ENCODE results near the gene ZFP91.

ZFP91 gene

GRCh38 chr11:58647866-58648265, 69.0 kb downstream of the ZFP91 start:
- Histone ChIP-seq H3K4me3 (ENCODE audit: low read depth, low read length) (no peak overlapping the region), H3K23ac (ENCODE audit: low read length) (no peak overlapping the region), H2BK12ac (ENCODE audit: low read length) (no peak overlapping the region), H3K18ac (ENCODE audit: low read length) (no peak overlapping the region), H3K79me1 (ENCODE audit: low read length) (no peaks in the 10 kb centered on the region), H3K27ac (ENCODE audit: low read depth, low read length) (no peak overlapping the region), H3K79me2 (ENCODE audit: control insufficient read depth, insufficient read depth, low read length, poor library complexity) (no peaks in the 10 kb centered on the region), H3K4me2 (ENCODE audit: low read length) (no peak overlapping the region), H2BK5ac (ENCODE audit: low read depth, low read length, poor library complexity) (no peak overlapping the region), H3K27me3 (ENCODE audit: insufficient read depth, low read length) (no peaks in the 10 kb centered on the region), H3K9ac (ENCODE audit: low read length) (no peak overlapping the region), H2BK120ac (ENCODE audit: insufficient read depth, low read length, poor library complexity) (no peak overlapping the region), H3K9me3 (ENCODE audit: insufficient read depth, low read depth, low read length) (peaks cover 6% of the 10 kb centered on the region), H3K4ac (ENCODE audit: low read depth, low read length) (no peak overlapping the region), H2AFZ (ENCODE audit: insufficient read depth, low read length, poor library complexity) (no peak overlapping the region), H3K36me3 (ENCODE audit: control insufficient read depth in 1 of 2, insufficient read depth in 2 of 2, low read length in 2 of 2) (no peaks in the 10 kb centered on the region), H4K8ac (ENCODE audit: low read depth, low read length) (no peak overlapping the region), H4K91ac (ENCODE audit: low read depth, low read length) (no peak overlapping the region), H2AK5ac (ENCODE audit: low read length) (no peak overlapping the region), H3K4me1 (ENCODE audit: control insufficient read depth in 1 of 2, insufficient read depth in 2 of 2, low read length in 2 of 2) (peaks cover 0 to 3% of the 10 kb centered on the region in 2 experiments), H3K14ac (ENCODE audit: low read length) (no peak overlapping the region), H4K12ac (ENCODE audit: low read depth, low read length) (no peak overlapping the region)
- DNase-seq = no peak
- WGBS (ENCODE audit: extremely low coverage, insufficient coverage, insufficient read length) = no CpG with 5 or more reads among the region's 1 CpG

GRCh38 chr11:58649623-58650022, 70.8 kb downstream of the ZFP91 start:
- no peaks in the 10 kb centered on the region for H3K27me3 ChIP-seq (ENCODE audit: insufficient read depth, low read length)
- H3K79me1 ChIP-seq (ENCODE audit: low read length) = peaks cover 2% of the 10 kb centered on the region
- H3K36me3 ChIP-seq (ENCODE audit: control insufficient read depth in 1 of 2, insufficient read depth in 2 of 2, low read length in 2 of 2) = no peaks in the 10 kb centered on the region
- H3K4ac ChIP-seq (ENCODE audit: low read depth, low read length) = no peak overlapping the region
- H3K27ac ChIP-seq (ENCODE audit: low read depth, low read length) = no peak overlapping the region
- H3K18ac ChIP-seq (ENCODE audit: low read length) = no peak overlapping the region
- no peak overlapping the region for H4K12ac ChIP-seq (ENCODE audit: low read depth, low read length)
- H3K14ac ChIP-seq (ENCODE audit: low read length) = no peak overlapping the region
- H3K4me1 ChIP-seq (ENCODE audit: control insufficient read depth in 1 of 2, insufficient read depth in 2 of 2, low read length in 2 of 2) = peaks cover 0 to 3% of the 10 kb centered on the region in 2 experiments
- H3K4me2 ChIP-seq (ENCODE audit: low read length) = no peak overlapping the region
- H3K9ac ChIP-seq (ENCODE audit: low read length) = no peak overlapping the region
- H2AFZ ChIP-seq (ENCODE audit: insufficient read depth, low read length, poor library complexity) = no peak overlapping the region
- H3K9me3 ChIP-seq (ENCODE audit: insufficient read depth, low read depth, low read length) = peaks cover 6% of the 10 kb centered on the region
- H2AK5ac ChIP-seq (ENCODE audit: low read length) = no peak overlapping the region
- H4K91ac ChIP-seq (ENCODE audit: low read depth, low read length) = no peak overlapping the region
- H2BK120ac ChIP-seq (ENCODE audit: insufficient read depth, low read length, poor library complexity) = no peak overlapping the region
- H2BK12ac ChIP-seq (ENCODE audit: low read length) = no peak overlapping the region
- H4K8ac ChIP-seq (ENCODE audit: low read depth, low read length) = no peak overlapping the region
- H3K79me2 ChIP-seq (ENCODE audit: control insufficient read depth, insufficient read depth, low read length, poor library complexity) = no peaks in the 10 kb centered on the region
- H2BK5ac ChIP-seq (ENCODE audit: low read depth, low read length, poor library complexity) = no peak overlapping the region
- no peak for DNase-seq
- no peak overlapping the region for H3K4me3 ChIP-seq (ENCODE audit: low read depth, low read length)
- H3K23ac ChIP-seq (ENCODE audit: low read length) = no peak overlapping the region

GRCh38 chr11:58650496-58650895, 71.6 kb downstream of the ZFP91 start:
- Histone ChIP-seq H2BK12ac (ENCODE audit: low read length) (no peak overlapping the region), H3K79me2 (ENCODE audit: control insufficient read depth, insufficient read depth, low read length, poor library complexity) (no peaks in the 10 kb centered on the region), H3K4me1 (ENCODE audit: control insufficient read depth in 1 of 2, insufficient read depth in 2 of 2, low read length in 2 of 2) (peaks cover 0 to 3% of the 10 kb centered on the region in 2 experiments), H3K9me3 (ENCODE audit: insufficient read depth, low read depth, low read length) (peaks cover 3% of the 10 kb centered on the region), H2AFZ (ENCODE audit: insufficient read depth, low read length, poor library complexity) (no peak overlapping the region), H3K23ac (ENCODE audit: low read length) (no peak overlapping the region), H3K4ac (ENCODE audit: low read depth, low read length) (no peak overlapping the region), H3K4me2 (ENCODE audit: low read length) (no peak overlapping the region), H4K12ac (ENCODE audit: low read depth, low read length) (no peak overlapping the region), H3K27ac (ENCODE audit: low read depth, low read length) (no peak overlapping the region), H2AK5ac (ENCODE audit: low read length) (no peak overlapping the region), H3K14ac (ENCODE audit: low read length) (no peak overlapping the region), H3K4me3 (ENCODE audit: low read depth, low read length) (no peak overlapping the region), H2BK120ac (ENCODE audit: insufficient read depth, low read length, poor library complexity) (no peak overlapping the region), H3K79me1 (ENCODE audit: low read length) (peaks cover 2% of the 10 kb centered on the region), H3K36me3 (ENCODE audit: control insufficient read depth in 1 of 2, insufficient read depth in 2 of 2, low read length in 2 of 2) (no peaks in the 10 kb centered on the region), H2BK5ac (ENCODE audit: low read depth, low read length, poor library complexity) (no peak overlapping the region), H4K91ac (ENCODE audit: low read depth, low read length) (no peak overlapping the region), H4K8ac (ENCODE audit: low read depth, low read length) (no peak overlapping the region), H3K27me3 (ENCODE audit: insufficient read depth, low read length) (no peaks in the 10 kb centered on the region), H3K9ac (ENCODE audit: low read length) (no peak overlapping the region), H3K18ac (ENCODE audit: low read length) (no peak overlapping the region)
- no CpG with 5 or more reads among the region's 1 CpG for WGBS (ENCODE audit: extremely low coverage, insufficient coverage, insufficient read length)
- DNase-seq = no peak

GRCh38 chr11:58652726-58653280, 73.9 kb downstream of the ZFP91 start:
- H2BK120ac ChIP-seq (ENCODE audit: insufficient read depth, low read length, poor library complexity) = no peak overlapping the region
- H3K4me2 ChIP-seq (ENCODE audit: low read length) = no peak overlapping the region
- DNase-seq = no peak
- H3K79me2 ChIP-seq (ENCODE audit: control insufficient read depth, insufficient read depth, low read length, poor library complexity) = no peaks in the 10 kb centered on the region
- WGBS (ENCODE audit: extremely low coverage, insufficient coverage, insufficient read length) = no CpG with 5 or more reads among the region's 2 CpGs
- no peak overlapping the region for H3K18ac ChIP-seq (ENCODE audit: low read length)
- no peak overlapping the region for H2BK5ac ChIP-seq (ENCODE audit: low read depth, low read length, poor library complexity)
- no peak overlapping the region for H3K14ac ChIP-seq (ENCODE audit: low read length)
- peaks cover 0 to 3% of the 10 kb centered on the region in 2 experiments for H3K4me1 ChIP-seq (ENCODE audit: control insufficient read depth in 1 of 2, insufficient read depth in 2 of 2, low read length in 2 of 2)
- no peak overlapping the region for H3K27ac ChIP-seq (ENCODE audit: low read depth, low read length)
- H3K9ac ChIP-seq (ENCODE audit: low read length) = no peak overlapping the region
- no peak overlapping the region for H2BK12ac ChIP-seq (ENCODE audit: low read length)
- H4K91ac ChIP-seq (ENCODE audit: low read depth, low read length) = no peak overlapping the region
- no peak overlapping the region for H4K8ac ChIP-seq (ENCODE audit: low read depth, low read length)
- H2AFZ ChIP-seq (ENCODE audit: insufficient read depth, low read length, poor library complexity) = no peak overlapping the region
- H3K23ac ChIP-seq (ENCODE audit: low read length) = no peak overlapping the region
- no peaks in the 10 kb centered on the region for H3K27me3 ChIP-seq (ENCODE audit: insufficient read depth, low read length)
- H3K36me3 ChIP-seq (ENCODE audit: control insufficient read depth in 1 of 2, insufficient read depth in 2 of 2, low read length in 2 of 2) = no peaks in the 10 kb centered on the region
- H3K79me1 ChIP-seq (ENCODE audit: low read length) = peaks cover 2% of the 10 kb centered on the region
- no peak overlapping the region for H2AK5ac ChIP-seq (ENCODE audit: low read length)
- no peak overlapping the region for H4K12ac ChIP-seq (ENCODE audit: low read depth, low read length)
- H3K4ac ChIP-seq (ENCODE audit: low read depth, low read length) = no peak overlapping the region
- no peak overlapping the region for H3K4me3 ChIP-seq (ENCODE audit: low read depth, low read length)
- H3K9me3 ChIP-seq (ENCODE audit: insufficient read depth, low read depth, low read length) = no peaks in the 10 kb centered on the region

Data from trophoblast cell (in vitro differentiated cells and primary cell).